ENCODE measurements around the gene CSNK1G2. TPM values are rescaled to one million over a fixed set of nuclear protein-coding genes. Genes with fewer than 3 reads are reported as not detected.

The CSNK1G2 gene
- total RNA-seq, 2 donors from 2014 or later = 28.0 to 34.6 TPM

DNA sequence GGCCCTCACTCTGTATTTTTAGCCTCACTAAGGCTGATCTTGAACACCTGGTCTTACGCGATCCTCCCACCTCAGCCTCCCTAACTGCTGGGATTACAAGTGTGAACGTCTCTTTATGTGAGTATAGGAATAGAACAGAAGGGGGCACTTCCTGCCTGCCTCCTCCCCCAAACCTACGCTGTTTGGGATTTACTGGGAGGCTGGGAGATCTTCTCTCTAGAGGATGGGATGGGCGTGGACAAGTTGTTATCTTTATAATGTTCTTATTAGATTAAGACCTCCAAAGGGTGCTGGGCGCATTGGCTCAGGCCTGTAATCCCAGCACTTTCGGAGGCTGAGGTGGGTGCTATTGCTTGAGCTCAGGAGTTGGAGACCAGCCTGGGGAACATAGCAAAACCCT lies 2.9 kb upstream of the CSNK1G2 start:
- intact Hi-C loops (cut with DNase I) = no loop called here
- ATAC-seq = no peak
- no peak for DNase-seq

DNA sequence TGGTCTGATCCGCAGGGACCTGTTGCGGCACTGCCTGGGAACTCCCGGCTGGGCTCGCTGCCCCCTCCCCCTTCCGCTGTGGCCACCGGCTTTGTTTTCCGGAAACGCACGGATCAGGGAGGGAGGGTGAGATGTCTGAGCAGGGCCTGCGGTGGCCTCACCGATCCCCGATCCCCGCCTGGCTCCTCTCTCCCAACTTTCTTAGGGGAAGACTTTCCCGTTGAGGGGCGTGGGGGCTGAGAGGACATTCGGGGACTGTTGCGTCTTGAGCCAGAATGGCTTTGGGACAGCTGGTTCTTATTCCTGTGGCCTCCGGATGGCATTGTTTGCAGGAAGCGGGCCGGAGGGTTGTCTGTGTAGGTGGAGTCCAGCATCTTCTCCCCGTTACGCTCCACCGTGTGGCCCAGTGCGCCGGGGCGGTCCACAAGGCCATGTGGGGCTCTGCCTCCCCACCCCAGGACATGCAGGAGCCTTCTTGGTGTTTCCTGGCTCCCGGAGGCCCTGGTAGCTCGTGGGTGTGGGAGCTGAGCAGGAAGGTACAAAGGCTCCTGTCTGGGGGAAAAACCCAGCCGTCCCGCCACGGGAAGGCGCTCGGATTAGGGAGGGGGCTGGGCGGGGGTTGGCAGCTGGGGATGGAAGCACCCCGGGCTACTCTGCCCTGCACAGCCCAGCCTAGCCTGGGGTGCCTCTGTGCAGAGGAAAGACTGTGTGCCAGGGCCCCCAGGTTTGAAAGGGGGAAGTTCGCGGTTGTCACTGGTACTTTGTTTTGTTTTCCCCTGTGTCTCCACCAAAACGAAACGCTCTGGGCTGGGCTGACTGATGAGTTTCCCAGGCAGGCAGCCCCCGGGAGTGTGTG lies 1.3 kb downstream of the CSNK1G2 start:
- DNase-seq (peak; percentile 72), ATAC-seq (peak; percentile 35 to 44)
- intact Hi-C loops (cut with DNase I) = no loop called here

DNA sequence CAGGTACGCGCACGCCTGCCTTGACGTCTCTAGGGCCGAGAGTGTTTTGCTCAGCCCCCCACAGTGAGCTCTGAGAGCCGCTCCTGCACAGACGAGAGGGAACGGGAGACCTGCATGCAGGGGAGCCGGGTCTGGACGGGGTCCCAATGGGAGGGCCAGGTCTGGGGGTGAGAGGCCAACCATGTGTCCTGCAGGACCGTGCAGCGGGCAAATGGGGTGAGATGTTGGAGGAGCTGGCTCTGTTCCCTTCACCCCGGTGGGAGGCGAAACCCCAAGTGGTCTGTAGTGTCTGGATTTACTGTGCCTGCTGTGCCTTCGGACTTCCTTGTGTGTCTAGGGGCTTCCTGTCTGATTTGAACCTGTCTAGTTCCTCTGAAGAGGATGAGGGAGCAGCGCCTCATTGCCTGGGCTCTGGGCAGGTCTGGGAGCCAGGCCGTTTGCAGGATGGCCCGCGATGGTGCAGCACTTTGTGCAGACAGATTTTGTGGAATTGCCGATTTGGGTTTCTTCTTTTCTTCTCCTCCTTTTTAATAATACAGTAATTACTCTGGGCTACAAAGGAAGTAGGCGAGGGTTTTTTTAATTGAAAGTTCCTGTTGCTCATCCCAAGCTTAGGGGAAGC lies 2.1 kb downstream of the CSNK1G2 start:
- no peak for ATAC-seq
- no peak for DNase-seq
- intact Hi-C loops (cut with DNase I) = no loop called here

DNA sequence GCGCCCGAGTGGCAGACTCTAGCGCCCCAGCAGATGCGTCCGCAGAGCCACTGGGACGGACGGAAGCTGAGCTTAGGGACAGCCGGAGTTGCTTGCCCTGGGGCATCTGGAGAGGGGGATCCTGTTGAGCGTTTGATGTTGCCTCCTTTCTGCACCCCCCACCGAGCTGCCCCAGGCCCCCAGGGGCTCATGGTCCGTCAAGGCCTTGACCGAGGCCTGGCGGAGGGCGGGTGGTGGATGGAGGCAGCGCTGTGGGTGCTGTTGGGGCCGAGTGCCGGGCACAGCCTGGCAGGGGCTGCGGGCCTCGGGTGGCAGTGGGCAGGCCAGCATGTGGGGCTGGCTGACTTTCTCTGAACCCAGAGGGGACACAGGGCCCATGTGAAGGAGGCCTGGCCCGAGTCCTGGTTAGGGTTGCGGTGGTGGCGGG lies 2.7 kb downstream of the CSNK1G2 start:
- DNase-seq (no peak), ATAC-seq (no peak)
- intact Hi-C loops (cut with DNase I) = no loop called here

DNA sequence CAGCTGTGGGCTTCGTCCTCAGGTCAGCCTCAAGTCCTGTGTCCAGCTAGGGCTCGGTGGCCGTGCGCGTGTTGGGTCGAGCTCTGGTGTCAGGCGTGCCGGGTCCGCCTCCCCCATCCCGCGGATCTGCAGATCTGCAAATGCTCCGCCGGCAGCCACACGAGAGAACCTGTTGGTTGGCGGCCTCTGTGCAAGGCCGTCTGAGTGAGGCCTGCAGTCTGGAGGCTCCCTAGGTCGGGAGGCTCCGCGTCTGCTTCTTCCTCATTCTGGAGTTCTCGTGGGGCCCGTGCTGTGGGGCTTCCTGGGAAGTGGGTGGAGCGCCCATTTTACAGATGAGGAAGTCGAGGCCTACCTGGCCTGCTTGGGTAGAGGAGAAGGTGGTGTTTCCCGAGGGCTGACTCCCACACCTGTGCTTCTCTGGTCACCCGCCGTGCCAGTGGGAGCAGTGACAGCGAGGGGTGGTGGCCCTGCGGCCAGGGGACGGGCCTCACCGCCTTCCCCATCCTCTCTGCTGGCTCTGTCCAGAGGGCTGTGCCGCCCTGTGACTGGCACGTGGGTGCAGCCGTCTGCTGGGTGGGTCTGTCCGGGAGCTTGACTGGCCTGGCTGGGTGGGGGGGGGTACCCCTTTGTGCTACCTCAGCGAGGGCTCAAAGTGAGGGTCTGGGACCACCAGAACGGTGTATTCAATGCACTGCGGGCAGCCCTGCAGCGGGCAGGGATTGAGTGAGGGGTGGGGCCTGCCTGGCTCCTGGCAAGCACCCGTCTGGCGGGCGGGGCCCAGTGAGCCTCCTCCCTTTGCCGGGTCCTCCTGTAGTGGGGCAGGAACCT lies 3.3 kb downstream of the CSNK1G2 start:
- DNase-seq (no peak), ATAC-seq (no peak)
- intact Hi-C loops (cut with DNase I) = no loop called here

DNA sequence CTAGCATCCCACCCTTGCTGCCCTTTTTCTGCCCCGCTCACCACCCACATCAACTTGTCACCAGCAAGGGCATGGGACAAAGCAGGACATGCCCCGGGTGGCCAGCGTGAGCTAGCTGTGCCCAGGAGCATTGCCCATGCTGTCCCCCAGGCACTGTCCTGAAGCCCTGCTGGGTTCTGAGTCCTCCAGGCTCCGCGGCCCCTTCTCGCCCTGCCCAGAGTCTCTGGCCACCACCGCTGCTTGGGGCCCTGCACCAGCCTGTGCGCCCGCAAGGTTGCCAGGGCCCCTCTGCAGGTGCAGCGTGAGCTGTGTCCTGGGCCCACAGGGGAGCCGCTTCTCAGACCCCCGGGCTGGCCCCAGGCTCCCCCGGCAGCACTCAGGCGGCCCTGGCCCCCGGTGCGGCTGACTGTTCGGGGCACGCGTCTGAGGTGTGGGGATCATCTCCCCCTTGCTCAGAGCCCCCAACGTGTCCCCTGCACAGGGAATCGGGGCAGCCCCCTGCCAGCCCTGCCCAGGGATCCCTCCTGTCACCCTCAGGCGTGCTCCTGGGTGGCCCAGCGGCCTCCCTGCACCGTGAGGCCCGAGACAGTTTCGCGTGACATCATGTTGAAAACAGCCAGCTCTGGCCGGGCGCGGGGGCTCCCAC lies 4.1 kb downstream of the CSNK1G2 start:
- intact Hi-C loops (cut with DNase I) = no loop called here
- DNase-seq = no peak

DNA sequence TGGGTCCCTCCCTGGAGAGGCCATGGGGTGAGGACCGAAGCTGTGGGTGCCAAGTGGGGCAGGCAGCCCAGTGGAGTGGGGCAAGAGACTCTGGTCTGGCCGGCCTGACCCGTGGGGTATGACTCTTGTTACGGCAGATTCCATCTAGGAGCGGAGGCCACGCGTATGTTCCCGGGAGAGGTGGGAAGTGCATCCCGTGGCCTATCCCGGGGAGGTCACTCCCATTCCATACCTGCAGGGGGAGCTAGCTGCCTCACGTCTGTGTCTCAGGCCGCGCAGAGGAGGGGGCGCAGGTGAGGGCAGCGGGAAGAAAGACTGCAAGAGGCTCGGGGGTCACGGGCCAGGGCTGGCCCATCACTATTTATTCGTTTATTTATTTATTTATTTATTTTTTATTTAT lies 4.9 kb downstream of the CSNK1G2 start:
- intact Hi-C loops (cut with DNase I) = no loop called here

More for the DNA sequence above, 4.1 kb downstream of the CSNK1G2 start:
- ATAC-seq = no peak

DNA sequence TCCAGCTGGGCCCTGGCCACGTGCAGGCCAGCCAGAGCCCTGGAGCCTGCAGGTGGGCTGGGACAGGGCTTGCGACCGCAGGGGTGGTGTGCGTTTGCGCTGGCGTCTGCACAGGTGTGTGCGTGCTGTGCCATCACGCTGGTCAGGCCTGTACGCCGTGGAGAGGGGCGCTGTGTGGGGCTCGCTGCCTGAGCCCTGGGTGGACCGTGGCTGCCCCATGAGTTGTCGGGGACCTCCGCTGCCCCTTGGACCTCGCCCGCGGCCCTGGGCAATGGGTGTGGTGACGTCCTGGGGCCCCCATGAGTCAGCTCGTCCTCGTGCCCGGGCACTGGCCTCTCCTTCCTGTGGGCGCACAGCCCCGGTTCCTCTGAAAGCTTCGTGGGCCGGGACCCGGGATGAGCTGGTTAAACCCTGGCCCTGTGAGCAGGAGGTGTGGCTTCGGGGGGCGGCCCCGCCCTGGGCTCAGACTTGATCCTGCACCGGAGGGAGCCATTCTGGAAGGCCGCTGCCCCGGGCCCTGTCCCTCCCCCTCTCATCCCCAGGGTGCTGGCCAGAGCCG lies 6.8 kb downstream of the CSNK1G2 start:
- intact Hi-C loops (cut with DNase I) = no loop called here
- no peak for DNase-seq
- ATAC-seq = no peak

More for the DNA sequence above, 4.9 kb downstream of the CSNK1G2 start:
- ATAC-seq = peak in 1 of 2 donors; percentile 25
- DNase-seq = peak; percentile 51

DNA sequence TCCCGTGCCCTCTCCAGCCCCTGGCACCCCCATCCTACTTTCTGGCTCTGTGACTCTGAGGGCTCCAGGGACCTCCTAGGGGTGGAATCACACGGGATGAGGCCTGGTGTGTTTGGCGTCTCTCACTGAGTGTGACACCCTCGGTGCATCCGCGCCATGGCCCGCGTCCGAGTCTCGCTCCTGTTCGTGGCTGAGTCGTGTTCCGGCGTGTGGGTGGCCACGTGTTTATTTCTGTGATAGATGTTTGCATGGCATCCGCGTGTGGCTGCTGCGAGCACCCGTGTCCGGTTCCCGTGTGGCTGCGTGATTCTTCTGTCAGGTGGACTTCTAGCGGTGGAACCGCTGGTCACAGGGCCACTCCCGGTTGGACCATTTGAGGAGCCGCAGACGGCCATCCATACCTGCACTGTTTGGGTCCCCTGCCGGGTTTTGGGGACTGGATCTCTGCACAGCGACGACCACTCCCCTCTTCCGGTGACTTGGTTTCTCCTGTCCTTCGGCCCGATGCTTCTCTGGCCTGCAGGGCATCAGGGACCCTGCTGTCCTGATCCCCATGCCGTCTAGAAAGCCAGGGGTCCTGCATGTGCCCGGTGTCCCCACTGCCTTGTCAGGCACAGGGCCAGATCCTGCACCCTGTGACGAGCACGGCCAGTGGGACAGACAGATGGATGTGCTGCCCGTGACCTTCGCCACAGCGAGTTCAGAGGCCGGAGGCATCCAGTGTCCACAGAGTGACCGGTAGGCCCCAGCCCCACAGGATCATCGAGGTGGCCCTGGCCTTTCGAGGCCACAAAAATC lies 8.5 kb downstream of the CSNK1G2 start:
- no peak for DNase-seq
- no peak for ATAC-seq
- intact Hi-C loops (cut with DNase I) = no loop called here

DNA sequence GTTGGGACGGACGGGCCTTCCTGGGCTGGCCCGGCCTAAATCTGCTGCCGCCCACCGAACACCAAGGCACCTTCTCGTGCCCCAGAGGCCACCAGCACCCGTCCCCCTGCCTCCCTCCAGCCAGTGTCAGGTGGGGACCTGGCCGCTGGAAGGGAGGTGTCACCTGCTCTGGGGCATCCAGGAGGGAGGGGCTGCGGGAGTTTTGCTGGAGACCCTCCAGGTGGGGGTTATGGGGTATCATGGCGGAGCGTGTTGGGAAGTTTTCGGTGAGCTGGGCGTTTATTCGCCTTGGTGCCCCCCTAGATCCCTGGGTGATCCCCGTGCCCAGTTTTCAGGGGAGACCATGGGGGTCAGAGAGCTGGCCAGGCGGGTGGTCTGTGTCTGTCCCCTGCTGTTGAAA lies 9.7 kb downstream of the CSNK1G2 start:
- DNase-seq (no peak), ATAC-seq (no peak)
- intact Hi-C loops (cut with DNase I) = no loop called here

DNA sequence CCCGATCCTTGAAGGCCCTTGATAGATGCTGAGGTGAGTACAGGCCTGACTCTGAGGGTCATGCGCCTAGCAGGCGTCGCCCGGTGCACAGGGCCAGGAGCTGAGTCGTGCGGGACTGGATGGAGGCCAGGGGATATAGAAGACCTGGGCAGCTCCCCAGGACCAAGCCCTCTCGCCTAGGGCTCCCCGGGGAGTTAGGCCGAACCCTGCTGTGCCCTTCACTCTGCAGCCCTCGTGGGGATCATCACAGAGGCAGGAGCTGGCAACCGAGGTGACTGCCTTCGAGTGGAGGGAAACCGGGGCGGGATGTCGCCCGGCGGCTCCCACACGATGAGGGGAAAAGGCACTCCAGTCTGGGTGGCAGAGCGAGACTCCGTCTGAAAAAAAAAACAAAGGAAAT lies 11.7 kb downstream of the CSNK1G2 start:
- ATAC-seq = no peak
- no peak for DNase-seq
- intact Hi-C loops (cut with DNase I) = no loop called here

DNA sequence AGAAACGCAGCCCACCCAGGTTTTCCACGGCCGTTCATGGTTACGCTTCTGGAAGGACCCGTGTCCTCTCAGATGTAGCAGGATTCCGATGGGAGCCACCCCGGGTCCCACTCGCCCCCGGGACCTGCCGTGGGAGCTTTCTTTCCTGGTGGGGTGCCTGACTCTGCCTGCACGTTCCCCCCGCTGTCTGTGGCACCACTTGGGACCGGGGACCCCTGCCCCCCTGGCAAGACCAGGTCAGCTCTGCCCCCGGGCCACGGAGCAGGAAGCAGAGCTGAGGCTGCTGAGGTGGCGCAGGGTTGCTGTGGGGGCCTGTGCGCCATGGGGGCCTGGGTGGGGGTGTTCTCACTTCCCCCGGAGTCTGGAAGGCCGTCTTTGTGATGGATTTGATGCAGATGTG lies 12.1 kb downstream of the CSNK1G2 start:
- DNase-seq (no peak), ATAC-seq (no peak)
- intact Hi-C loops (cut with DNase I) = no loop called here

DNA sequence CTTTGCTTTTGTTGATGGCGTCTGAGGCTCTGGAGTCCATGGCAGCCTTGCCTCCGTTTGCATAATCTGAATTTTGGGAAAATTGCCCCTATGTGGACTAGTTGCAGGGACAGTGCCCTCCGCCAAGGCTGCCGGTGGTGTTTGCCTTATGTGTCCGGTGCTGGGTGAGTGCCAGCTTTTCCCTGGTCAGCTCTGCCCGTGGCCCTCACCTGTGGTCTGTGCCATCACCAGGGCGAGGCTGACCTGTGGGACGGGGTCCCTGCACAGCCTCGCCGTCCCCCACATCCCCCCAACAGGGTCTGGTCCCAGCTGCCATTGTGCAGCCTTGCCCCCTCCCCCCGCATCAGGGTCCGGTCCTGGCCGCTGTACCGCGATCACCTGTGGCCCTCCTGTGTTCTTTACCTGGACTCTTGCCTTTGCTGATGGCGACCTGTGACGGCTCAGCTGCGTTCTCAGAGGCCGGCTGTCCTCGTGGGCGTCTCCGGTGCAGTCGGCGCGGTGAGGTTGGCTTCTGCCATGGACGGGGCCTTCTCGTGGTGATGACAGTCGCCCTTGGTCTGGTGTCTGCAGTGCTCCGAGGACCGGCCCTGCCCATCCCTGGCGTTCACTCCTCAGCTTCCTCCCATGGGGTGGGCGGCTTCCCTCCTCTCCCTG lies 12.6 kb downstream of the CSNK1G2 start:
- ATAC-seq = no peak
- DNase-seq = no peak
- intact Hi-C loops (cut with DNase I) = no loop called here

DNA sequence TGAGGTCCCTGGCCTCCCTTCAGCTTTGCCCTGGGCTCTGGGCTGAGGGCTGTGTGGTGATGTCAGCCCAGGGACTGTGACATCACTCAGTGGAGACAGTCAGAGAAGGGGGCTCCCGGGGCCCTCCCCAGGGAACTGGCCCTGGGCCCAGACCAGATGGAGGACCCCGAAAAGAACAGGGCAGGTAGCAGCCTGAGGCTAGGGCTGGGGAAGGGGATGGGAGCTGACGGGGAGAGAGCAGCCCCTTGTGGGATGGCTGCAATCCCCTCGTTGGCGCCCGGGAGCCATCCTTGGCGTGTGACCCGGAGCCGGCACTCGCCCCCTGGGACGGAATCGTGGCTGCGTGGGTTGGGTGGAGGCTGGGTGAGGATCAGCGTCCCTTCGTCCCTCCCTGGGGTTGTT lies 13.6 kb downstream of the CSNK1G2 start:
- no peak for DNase-seq
- no peak for ATAC-seq
- intact Hi-C loops (cut with DNase I) = no loop called here

DNA sequence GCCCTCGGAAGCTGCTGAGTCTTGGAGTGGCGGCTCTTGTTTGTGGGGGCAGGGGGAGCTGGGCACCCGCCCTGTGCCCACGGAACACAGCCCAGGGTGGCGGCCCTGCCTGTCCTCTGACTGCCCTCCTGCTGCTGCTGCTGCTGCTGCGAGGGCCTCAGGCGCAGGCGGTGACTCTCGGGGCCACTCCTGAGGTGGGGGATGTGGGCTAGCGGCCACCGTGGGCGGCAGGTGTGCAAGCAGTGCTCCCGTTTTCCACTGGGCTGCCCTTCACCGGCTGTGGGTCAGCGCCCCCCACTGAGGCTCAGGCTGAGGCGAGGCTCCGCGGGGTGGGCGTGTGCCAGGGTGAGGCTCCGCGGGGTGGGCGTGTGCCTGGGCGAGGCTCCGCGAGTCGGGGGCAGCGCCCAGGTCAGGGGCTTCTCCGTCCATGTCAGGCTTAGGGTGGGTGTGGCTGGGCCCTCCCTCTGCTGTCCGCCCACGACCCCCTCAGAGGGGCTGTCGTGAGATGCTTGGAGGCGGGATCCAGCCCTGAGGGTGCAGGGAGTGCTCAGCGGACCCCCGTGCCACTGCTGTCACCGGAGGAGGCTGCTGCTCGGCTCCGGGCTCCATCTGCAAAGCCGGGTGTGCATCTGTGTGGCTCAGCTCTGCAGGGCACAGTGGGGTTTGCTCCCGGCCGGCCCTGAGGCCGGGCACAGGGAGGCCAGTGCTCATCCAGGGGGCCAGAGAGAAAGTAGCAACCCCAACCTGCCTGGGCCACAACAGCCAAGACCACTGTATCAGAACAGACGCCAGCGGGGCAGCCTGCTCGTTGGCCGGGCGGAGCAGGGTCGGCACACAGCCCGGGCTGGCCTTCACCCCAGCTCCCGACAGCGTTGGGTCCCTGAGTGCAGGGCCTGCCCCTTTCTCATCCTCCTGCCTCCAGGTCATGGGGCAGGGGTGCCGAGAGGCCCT lies 14.5 kb downstream of the CSNK1G2 start:
- DNase-seq (no peak), ATAC-seq (no peak)
- intact Hi-C loops (cut with DNase I) = loop anchor here in 1 of 2 donors (5.0 kb wide), 1 partner anchor 42 kb away; no protein-coding TSS in a partner anchor

DNA sequence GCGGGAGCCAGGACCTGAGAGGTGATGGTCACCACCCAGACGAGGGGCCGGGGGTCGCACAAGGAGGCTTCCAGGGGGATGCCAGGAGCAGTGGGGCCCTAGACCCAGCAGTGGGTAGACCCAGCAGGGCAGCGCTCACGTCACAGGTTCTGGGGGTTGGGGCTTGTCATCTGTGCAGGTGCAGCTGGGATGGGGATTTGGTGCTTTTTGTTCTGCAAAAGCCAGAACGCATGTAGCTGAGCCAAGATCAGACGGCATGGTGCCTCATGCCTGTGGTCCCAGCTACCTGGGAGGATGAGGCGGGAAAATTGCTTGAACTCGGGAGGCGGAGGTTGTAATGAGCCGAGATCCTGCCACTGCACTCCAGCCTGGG lies 15.1 kb downstream of the CSNK1G2 start:
- no peak for ATAC-seq
- intact Hi-C loops (cut with DNase I) = loop anchor here in 1 of 2 donors (5.0 kb wide), 1 partner anchor 41 kb away; no protein-coding TSS in a partner anchor
- DNase-seq = no peak

Data from left cardiac atrium (tissue), 4 donors.